SW480 (cell line): Measurements from ENCODE around the gene GALNT10.

Experiments
- DNase-seq: peaks from one replicate; pipeline ENCODE4 v3.0.0-alpha.2; 2016; ENCODE audit warnings: low spot score

The GALNT10 gene

DNA sequence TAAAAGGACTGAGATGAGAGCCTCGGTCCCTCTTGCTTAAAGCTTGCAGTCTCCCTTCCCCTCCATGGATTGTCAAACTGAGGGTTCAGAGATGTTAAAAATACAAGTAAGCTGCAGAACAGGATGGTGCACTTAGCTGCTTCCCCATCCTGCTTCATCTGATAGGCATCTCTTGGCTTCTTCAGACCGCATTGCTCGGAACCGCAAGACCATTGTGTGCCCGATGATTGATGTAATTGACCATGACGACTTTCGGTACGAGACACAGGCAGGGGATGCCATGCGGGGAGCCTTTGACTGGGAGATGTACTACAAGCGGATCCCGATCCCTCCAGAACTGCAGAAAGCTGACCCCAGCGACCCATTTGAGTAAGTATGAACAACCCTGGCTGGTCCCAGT, 189.7 kb downstream of the GALNT10 start:
- no peak for DNase-seq

DNA sequence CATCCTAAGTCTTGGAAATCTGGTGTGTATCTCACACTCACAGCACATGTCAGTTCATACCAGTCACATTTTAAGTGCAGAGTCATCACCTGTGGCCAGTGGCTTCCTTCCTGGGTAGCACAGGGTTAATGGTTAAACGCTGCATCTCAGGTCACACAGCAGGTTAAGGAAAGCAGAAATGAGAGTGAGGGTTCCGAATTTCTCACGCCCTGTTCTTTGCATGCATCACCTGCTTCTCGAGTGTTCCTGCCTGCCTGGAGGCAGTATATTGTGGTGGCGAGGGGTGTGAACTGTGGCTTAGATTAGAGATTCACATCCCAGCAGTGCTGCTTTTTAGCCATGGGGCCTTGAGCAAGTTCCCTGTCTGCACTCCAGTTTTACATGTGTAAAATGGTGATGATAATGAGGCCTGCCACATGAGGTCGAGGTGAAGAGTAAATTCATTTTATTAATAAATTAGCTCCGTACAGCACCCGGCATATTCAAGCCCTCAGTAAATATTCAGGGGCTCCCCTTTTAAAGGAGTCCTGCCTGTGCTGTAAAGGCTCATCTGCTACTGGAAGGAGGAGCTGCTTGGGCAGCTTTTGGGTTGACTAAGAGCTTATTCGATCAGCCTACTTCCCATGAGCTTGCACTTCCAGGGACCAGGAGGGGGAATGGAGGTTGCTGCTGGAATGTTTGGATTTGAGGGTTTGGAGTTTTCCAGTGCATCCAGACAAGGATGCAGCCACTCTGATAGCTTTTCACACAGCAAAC, 194.1 kb downstream of the GALNT10 start:
- no peak for DNase-seq

DNA sequence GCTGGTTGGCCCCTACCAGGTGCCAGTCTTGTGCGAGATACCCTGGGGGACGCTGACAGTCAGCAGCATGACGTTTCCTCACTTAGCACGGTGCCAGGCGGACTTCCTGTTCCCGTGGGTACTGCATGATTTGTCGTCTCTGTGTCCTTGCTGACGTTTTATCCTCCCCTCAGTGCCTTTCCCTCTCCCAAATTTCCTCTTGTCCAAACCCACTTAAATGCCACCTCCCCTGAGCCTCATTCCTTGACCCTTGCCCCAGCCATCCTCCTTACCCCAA, 194.6 kb downstream of the GALNT10 start:
- DNase-seq: no peak

DNA sequence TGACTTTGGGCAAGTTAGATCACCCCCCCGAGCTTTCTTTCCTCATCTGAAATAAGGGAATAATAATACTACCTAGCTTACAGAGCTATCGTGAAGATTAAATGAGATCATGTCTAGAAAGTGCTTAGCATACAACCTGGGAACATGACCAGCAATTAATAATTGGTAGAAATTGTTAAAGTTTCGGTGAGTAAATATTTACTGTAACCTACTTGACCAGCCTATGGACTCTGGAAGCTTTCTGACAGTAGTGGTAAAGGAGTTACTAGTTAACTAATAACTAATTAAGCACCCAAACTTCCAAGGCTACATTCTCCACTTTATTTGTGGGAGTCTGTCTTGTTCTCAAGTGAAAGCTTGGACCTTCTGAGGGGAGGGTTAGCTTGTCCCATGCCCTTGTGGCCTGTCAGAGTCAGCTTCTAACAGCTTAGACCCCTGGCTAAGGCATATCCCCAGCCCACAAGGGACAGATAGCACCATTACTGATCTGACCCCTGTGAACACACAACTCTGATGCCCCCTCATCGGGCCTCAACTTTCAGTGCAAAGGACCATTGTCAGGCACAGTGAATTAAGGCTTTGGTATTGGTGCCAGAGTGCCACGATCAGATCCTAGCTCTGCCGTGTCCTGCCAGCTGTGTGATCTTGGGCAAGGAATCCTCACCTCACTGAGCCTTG, 196.6 kb downstream of the GALNT10 start:
- no peak for DNase-seq

DNA sequence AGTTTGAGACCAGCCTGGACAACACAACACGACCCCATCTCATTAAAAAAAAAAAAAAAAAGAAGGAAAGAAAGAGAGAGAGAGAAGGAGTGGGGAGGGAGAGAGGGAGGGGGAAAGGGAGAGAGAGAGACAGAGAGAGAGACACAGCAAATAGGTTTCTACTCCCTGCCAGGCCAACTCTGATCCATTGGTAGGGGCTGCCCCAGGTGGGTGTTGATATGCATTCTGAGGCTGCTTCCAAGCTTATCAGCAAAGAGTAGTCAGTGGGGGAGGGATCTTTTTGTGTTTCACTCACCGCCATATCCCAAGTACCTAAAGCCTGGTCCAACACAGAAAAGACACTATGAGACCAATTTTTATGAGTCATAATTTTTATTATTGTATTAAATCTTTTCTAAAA, 198.3 kb downstream of the GALNT10 start:
- no peak for DNase-seq

DNA sequence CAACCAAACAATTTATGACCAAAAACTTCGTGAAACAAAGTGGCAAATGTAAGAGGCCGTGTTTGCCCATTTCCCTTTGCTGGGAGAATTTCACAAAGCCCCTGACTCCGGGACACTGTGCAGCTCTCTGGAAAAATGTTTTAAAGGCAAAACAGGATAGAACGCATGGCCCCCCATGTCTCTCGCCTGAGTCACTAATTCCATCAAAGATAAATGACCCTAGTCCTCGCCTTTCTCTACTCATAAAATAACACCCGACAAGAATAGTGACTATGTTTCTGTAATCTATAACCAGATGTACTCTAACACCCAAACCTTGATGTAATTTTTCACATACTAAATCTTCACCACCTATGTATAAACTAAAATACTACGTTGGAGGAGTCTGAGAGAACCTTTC, 199.6 kb downstream of the GALNT10 start:
- DNase-seq: no peak

DNA sequence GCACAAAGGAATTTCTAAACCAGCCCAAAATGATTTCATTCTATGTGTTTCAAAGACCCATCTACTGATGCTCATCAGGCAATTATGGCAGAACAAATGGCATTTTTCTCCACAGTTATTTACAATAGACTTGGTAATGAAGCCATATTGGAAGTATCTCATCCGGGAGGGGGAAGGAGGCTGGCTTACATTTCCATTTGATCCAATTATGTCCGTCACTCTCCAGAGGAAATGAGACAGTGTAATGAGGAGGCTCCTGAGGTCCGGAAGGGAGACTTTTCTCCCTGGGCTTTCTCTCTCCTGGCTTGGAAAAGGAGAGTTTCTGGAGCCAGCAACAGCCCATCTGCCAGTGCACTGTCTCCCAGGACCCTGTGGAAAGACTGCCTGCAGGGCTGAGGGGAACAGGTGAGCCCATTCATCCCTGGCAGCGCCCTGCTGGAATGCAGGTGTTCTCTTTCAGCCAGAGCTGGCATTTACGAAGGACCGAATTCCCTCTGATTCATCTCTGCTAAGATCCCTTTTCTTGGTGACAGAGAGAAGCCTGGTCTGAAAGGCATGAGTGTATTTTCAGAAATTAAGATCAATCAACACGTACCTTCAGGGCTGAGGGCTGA, 200.3 kb downstream of the GALNT10 start:
- DNase-seq: no peak

DNA sequence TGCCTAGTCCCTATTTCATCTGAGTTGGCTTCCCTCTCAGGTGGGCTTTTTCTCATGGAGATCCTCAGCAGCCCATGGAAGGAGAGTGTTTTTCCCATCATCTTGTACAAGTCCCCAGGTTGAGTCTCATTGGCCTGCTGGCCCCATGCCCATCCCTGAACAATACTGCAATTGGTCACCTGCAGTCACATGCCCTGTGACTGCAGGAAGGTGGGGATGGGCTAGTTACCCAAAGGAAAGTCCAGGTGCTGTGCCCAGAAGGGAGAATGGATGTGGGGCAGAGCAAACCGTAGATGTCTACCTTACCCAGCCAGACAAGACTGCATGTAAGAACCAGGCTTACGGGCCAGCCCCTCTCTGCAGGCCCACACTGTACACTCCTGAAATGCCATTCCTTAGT, 201.3 kb downstream of the GALNT10 start:
- DNase-seq: no peak

DNA sequence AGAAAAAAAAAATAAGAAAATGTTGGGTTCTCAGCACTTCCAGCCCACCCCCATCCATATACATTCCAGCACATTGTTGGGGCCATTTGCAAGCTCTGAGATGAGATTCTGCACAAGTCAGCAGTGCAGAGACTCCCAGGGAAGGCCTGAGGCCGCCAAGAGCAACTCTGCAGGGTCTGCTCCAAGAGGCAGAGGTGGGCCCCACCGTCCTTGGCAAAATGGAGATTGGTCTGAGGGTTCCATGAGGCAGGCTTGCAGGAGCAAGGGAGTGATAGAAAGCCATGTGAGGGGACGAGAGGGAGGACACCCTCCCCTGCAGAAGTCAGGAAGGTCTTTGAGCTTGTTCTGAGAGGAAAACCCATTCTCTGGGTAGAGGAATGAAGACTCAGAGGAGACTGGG, 203.3 kb downstream of the GALNT10 start:
- DNase-seq: no peak

DNA sequence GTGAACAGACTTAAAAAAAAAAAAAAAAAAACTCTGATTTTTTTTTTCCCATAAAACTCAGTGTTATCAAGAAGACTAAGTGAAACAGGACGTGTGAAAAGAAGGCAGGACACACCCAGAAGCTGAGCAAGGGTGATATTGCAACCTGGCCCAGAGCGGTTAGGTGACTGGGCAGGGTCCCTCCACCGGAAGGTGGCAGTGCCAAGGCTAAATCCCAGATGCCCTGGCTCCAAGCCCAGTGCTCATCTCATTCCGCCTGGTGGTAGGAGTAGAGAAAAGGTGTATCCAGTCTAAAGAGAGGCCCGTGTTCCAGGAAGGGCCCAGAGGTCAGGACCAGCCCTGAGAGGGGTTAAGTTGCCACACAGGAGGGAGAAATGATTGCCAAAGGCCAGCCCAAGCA, 203.8 kb downstream of the GALNT10 start:
- DNase-seq: no peak

DNA sequence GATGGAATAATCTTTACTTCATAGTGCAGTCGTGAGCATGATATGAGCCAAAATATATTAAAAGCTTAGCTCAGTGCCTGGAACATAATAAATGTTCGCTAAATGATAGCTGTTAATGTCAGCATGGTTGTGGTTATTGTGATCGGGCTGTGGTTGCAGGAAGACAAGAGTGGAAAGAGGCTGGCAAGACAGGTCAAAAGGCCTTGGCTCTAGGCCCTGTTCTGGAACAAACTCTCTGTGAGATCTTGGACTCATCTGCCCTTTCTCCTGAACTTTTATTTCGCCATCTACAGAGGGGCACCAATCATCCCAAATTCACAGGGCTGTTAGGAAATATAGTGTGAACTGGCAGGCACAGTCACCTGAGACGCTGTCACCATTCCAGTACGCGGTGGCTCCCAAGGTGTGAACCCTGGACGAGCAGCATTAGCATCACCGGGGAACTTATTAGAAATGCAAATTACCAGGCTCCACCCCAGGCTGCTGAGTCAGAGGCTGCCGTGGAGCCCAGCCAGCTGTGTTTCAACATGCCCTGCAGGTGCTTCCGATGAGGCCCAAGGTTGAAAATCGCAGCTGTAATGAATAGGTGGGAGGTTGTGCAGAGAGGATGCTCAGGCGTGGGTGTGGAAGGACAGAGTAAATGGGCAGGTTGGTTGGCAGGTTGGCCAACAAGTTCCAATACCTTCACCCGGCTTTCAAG, 205.0 kb downstream of the GALNT10 start:
- DNase-seq: peak; percentile 81

DNA sequence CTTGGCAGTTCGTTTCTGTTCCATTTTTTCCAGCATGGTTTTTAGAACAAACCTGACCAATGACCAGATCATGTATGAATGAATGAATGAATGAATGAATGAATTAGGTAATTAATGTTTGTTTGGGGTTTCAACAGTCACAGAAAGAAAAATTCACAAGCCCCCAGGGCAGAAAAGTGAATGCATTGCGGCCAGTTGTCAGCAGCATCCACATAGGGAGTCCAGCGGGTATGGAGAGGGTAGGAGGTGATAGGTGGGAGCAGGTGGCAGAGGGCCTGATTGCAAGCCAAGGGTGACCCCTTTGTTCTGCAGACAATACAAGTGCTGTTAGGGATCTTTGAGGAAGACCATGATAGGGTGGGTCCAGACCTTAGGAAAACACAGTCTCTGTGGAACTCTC, 205.6 kb downstream of the GALNT10 start:
- DNase-seq: no peak

DNA sequence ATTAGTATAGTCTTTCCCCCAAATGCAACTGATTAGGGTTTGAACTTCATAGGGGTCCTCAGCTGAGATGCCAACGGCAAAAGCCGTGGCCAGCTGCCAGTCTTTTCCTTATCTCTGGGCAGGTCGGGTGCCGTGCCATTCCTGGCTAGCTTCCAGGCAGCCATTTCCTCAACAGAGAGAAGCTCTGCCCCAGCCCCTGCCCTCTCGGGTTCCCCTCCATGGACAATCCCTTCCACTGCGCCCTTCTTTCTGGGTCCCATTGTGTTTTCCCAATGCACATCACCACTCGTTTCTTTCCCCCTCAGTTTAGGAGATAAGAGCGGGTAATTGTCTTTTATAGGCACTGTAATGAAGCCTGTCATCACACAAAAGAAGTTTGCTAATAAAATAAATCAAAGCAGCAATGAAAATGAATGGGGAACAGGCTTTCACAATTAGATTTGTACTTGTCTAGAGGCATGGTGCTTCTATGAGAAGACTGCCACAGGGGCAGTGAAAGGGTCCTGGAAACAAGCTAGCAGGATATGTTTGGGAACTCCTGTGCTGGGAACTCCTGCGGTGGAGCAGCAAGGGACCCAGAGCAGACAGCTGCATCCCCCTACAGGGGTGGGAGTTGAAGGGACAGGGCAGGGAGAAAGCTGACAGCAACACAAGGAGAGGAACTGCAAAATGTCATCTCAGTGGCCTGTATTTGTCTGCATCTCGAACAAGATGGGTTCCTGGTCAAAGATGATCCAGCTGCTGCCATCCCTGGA, 207.3 kb downstream of the GALNT10 start:
- DNase-seq: no peak

DNA sequence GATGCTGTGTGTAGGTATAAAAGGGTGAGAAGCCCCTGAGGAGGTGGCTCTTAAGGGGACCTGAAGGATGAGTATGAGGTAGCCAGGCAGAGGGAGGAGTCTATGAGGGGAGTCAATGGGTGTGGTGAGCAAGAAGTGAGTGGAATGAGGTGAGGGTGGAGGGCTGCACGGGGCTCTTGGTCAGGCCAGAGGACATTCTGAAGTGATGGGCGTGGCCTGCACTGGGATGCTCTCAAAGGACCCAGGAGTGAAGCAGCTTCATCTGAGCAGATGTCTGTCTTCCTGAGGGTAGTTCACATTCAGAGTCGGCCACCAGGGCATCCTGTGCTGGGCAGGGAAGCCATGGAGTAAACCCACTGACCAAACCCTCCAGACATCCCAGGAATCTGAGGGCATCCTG, 210.1 kb downstream of the GALNT10 start:
- DNase-seq: no peak

DNA sequence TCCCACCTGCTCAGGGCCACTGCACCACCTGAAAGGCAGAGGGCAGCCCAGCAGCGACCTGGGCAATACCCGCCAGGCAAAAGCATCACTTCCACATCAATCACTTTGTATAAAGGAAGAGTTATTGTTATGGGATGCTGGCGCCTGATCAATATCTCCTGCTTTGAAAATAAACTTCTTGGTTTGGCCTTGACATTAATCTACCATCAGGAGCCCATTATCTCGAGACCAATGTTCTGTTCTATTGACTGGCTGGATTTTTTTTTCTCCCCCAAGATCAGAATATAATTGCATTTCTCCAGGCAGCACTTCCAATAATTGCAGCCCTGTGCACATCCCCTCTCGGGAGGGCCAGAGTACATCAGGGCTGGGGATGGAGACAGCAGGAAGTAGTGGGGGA, 210.8 kb downstream of the GALNT10 start:
- DNase-seq: no peak

DNA sequence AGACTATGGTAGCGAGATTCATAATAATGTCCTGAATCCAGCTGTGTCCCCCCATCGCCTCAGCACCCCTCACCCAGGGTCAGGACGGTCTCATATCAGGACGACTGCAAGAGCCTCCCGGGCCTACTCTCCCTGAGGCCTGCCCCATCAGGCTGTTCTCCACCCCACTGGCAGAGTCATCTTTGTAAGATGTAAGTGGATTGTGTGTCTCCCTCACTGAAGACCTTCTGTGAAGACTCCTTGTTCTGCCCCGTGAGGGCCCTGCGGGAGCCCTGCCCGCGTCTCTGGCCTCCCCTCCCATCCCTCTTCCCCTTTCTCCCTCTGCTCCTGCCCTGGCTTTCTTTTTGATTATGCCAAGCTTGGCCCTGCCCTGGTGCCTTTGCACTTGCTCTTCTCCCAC, 211.4 kb downstream of the GALNT10 start:
- DNase-seq: no peak

DNA sequence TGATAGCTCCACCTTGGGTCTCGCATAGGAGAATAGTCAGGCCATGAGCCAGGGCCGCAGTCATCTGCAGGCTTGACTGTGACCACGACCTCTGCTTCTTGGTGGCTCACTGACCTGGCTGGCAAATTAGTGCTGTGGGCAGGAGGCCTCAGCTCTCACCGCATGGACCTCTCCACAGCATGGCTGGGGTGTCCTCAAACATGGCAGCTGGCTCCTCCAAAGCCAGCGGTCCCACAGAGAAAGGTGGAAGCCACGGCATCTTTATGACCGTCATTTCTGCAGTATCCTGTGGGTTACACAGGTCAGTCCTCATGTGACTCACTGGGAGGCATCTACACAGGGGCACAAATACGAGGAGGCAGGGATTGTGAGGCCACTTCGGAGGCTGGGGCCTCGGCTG, 212.1 kb downstream of the GALNT10 start:
- DNase-seq: no peak

DNA sequence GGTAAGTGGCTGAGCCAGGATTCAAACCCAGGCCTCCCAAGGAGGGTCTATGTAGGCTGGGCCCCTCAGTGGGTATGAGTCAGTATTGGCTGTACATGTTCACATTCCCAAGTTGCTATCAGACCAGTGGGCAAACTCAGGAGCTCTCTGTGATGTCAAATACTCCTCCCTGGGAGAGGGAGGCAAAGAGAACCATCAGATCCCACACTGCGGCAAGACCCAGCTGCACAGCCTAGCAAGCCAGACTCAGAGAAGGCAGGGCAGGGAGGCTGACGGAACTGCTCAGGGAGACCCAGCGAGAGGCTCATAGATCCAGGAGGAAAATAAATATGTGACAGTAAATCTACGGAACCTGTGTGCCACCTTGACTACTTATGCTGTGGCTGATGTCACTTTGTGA, 212.7 kb downstream of the GALNT10 start:
- no peak for DNase-seq

DNA sequence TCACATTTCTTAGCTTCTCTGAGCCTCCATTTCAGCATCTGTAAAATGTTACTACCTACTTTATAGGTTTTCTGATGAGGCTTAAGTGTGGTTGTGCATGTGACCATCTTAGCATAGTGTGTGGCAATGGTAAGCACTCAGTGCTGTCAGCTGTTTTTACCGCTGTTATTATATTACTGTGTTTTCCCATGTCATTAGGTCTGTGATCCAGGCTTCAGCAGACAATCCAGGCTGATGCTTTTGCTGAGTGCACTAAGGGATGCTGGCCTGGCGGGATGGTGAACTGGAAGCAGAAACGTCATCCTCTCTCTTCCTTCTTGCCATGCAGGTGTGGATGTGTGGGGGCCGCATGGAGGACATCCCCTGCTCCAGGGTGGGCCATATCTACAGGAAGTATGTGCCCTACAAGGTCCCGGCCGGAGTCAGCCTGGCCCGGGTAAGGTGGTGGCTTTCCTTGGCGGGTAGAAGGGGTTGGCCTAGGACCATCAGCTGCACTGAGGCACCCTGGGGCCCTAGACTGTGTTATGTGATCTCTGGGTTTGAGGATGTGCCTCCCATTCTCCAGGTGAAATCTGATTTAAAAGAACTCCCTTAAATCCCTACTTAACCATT, 213.3 kb downstream of the GALNT10 start:
- no peak for DNase-seq

DNA sequence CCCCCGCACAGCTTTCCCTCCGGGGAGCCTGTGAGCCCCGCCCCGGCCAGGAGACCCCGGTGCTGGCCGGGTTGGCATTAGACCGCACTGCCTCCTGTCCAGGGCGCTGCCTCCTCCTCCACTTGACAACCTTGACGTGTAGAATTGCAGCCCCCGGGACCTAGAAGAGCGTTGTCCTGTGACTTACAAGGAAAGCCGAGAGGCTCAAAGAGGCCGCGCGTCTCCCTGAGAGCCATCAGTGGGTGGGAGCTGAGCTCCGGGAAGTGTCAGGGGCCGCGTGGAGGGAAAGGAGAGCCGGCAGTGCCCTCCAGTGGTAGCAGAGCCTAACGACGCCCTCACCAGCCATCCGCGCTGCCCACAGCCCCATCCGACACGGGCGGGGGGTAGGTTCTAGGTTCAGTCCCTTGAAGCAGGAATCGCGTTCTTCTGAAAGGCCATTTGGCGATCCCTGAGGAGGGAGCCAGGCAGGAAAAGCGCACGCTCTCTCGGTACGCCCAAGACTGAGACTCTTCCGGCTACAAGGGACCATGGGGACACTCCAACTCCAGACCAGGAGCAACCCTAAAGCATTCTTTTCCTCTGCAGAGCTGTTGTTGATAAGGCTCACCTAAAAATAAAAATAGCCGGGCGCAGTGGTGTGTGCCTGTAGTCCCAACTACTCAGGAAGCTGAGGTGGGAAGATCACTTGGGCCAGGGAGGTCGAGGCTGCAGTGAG, 214.7 kb downstream of the GALNT10 start:
- DNase-seq: peak; percentile 73

DNA sequence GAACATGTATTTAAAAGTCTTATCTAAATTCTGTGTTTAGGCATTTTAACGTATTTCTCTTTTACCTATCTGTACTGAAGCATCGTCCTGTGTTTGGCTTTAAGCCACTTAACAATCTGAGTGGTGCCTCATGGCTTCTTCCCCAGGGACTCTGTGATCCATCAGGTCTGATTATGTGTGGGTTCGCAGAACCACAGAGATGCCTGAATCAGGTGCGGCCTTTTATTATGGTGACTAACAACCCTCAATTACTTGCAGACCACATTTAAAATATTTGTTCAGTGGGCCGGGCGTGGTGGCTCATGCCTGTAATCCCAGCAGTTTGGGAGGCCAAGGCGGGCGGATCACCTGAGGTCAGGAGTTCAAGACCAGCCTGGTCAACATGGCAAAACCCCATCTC, 215.7 kb downstream of the GALNT10 start:
- DNase-seq: peak; percentile 98
